Activated CD4-positive, alpha-beta memory T cell treated with anti-CD3 and anti-CD28 coated beads for 36 hours (primary cell): Measurements from ENCODE around the gene IKZF2. TPM values are rescaled to one million over a fixed set of nuclear protein-coding genes. Genes with fewer than 3 reads are reported as not detected.
"Not testable (repeated sequence)": the region's sequence is repeated elsewhere in the genome, so short reads cannot be mapped to it uniquely, and the experiment has no call there.

Experiments
- CTCF ChIA-PET: fragments of 350-600 bp; sonication (Branson Sonifier 250); formaldehyde crosslinking; loops from one replicate; lab custom pipeline; 2021; ENCODE audit warnings: antibody characterized with exemption, inconsistent platforms; lab: Charles Lee
- POLR2A ChIA-PET: fragments of 350-600 bp; sonication (Branson Sonifier 250); formaldehyde crosslinking; loops from one replicate; lab custom pipeline; 2021; ENCODE audit warnings: antibody characterized with exemption; lab: Charles Lee
- DNase-seq: peaks from one replicate; pipeline ENCODE4 v3.0.0-alpha.2; 2020
- H3K27ac Mint-ChIP-seq: one replicate; pipeline ENCODE4 v1.8.0; 2021; ENCODE audit warnings: mixed read lengths
- H3K27me3 Mint-ChIP-seq: one replicate; pipeline ENCODE4 v1.8.0; 2021; ENCODE audit warnings: mixed read lengths
- H3K36me3 Mint-ChIP-seq: one replicate; pipeline ENCODE4 v1.8.0; 2021; ENCODE audit warnings: mixed read lengths
- H3K4me1 Mint-ChIP-seq: one replicate; pipeline ENCODE4 v1.8.0; 2021; ENCODE audit warnings: low read depth, mixed read lengths
- H3K4me3 Mint-ChIP-seq: one replicate; pipeline ENCODE4 v1.8.0; 2021; ENCODE audit warnings: mild to moderate bottlenecking, mixed read lengths
- H3K9me3 Mint-ChIP-seq: one replicate; pipeline ENCODE4 v1.8.0; 2021; ENCODE audit warnings: mixed read lengths
- intact Hi-C: fragments of 100-400 bp; cut with micrococcal nuclease; formaldehyde crosslinking; loops from one replicate; pipeline ENCODE4 v1.15.1; 2023
- total RNA-seq, 2 experiments: library from RNA; stranded (reverse); gene quantifications; one replicate each; pipeline ENCODE4 v1.2.3, GENCODE V29; 2021

Gene IKZF2
- total RNA-seq, 2 experiments from 2014 or later: 8.1 to 9.1 TPM

DNA sequence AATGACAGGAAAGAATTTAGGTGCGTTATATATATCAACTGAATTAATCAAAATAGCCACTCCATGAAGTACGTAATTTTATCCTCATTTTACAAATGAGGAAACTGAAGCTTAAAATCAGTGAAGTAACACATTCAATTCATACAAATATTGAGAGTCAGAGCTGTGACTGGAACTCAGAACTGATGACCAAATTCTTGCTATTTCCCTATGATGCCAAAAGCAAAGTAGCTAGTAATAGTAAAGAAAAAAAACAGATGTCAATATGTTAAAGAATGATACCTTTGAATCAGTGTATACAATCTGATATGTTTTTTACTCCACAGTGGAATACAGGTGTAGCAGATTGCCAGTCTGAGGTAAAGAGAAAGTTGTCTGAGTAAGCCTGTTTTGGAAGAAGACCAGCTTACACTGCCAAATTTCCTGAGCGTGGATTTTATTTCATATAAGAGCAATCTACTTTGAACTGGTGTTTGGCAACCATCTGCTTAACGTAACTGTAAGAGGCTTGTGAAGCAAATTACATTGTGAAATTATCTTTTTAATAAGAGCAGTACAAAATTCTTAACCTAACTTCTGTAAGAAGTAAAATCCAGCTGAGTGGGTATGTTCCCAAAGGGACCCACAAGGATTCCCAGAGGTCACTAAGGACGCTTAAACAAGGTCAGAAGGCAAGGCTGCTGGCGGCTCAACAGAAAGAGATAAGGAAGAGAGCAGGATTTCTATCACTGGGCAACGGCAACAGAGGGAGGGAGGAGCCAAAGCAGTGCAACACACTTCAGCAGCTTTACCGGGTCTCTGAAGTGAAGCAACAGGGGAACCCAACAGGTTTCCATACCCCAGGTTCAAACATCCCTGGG, 85.6 kb downstream of the IKZF2 start:
- Mint-ChIP-seq H3K9me3 (no peaks in the 10 kb centered on the region), H3K36me3 (no peaks in the 10 kb centered on the region), H3K4me1 (peaks cover 6% of the 10 kb centered on the region), H3K27me3 (peaks cover 5% of the 10 kb centered on the region), H3K4me3 (no peak overlapping the region), H3K27ac (no peak overlapping the region)
- no peak for DNase-seq
- intact Hi-C loops: no loop called here
- CTCF ChIA-PET: no interaction called here
- POLR2A ChIA-PET: interaction anchor here (0.5 kb wide), 1 partner anchor 335 kb away, joined by 3 read pairs; no protein-coding TSS in a partner anchor

DNA sequence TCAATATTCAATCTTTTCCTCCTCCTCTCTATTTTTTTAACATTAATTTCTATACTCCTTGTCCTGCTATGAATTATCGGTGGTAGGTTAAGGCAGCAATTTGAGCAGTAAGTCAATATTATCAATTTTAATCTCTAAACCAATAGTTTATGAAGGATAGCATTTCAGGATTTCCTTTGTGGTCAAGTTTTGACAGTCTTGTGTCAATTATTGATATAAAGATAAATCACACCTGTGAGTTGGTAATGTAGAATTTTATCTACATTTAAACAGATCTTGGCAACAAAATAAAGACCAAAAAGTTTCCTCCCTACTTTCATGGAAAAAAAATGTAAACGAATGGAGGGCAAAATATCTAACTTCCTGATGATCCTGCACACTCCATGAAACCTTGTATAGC, 87.3 kb downstream of the IKZF2 start:
- peaks cover 1% of the 10 kb centered on the region for H3K27me3 Mint-ChIP-seq
- intact Hi-C loops: no loop called here
- CTCF ChIA-PET: no interaction called here
- H3K9me3 Mint-ChIP-seq: no peaks in the 10 kb centered on the region
- POLR2A ChIA-PET: no interaction called here
- DNase-seq: no peak
- H3K27ac Mint-ChIP-seq: no peak overlapping the region
- H3K4me1 Mint-ChIP-seq: peaks cover 6% of the 10 kb centered on the region
- H3K4me3 Mint-ChIP-seq: no peak overlapping the region
- H3K36me3 Mint-ChIP-seq: no peaks in the 10 kb centered on the region

DNA sequence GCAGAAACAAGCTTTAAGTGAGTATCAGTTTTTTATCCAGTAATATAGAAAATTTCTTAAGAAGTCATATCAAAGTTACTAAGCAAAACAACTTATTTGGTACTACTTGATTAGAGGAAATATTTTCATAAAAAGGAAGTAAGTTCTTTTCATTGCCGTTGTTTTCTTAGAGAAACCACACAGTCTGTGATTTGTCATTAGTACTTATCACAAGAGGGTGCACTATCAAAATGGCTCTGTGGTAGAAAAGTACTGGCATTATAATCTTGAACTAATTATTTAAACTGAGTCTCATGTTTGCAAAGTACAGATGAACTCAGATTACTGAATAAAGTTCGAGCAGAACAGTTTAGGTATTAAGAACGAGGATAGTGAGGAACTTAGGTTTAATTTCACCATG, 93.4 kb downstream of the IKZF2 start:
- intact Hi-C loops: no loop called here
- Mint-ChIP-seq H3K9me3 (no peaks in the 10 kb centered on the region), H3K4me1 (no peaks in the 10 kb centered on the region), H3K27ac (no peak overlapping the region), H3K27me3 (no peaks in the 10 kb centered on the region), H3K4me3 (no peak overlapping the region), H3K36me3 (no peaks in the 10 kb centered on the region)
- ChIA-PET CTCF (interaction anchor here (1.0 kb wide), 1 partner anchor 280 kb away, joined by 3 read pairs; no protein-coding TSS in a partner anchor), POLR2A (no interaction called here)
- no peak for DNase-seq

DNA sequence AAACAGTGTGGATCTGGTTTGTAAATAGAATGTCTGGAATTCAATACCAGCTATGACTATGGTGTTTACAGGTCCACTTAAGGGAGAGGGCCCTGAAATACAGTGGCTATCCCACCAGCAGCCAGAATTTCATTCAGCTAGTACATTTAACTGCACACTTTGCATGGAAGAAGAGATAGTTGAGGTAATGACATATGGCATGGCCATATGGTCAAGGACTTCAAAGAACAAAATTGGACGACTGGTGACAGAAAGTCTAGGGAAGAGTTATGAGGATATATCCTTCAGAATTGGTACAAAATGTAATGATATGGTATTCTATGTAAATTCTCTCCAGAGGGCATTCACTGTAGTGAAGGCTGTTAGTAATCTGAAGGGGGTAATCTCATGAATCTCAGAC, 105.0 kb downstream of the IKZF2 start:
- Mint-ChIP-seq H3K4me3 (no peak overlapping the region), H3K27ac (no peak overlapping the region), H3K4me1 (no peaks in the 10 kb centered on the region), H3K27me3 (no peaks in the 10 kb centered on the region), H3K9me3 (peaks cover 2% of the 10 kb centered on the region), H3K36me3 (peaks cover 4% of the 10 kb centered on the region)
- POLR2A ChIA-PET: interaction anchor here (1.0 kb wide), 1 partner anchor 12 kb away, joined by 3 read pairs; no protein-coding TSS in a partner anchor
- CTCF ChIA-PET: no interaction called here
- intact Hi-C loops: no loop called here
- DNase-seq: no peak

DNA sequence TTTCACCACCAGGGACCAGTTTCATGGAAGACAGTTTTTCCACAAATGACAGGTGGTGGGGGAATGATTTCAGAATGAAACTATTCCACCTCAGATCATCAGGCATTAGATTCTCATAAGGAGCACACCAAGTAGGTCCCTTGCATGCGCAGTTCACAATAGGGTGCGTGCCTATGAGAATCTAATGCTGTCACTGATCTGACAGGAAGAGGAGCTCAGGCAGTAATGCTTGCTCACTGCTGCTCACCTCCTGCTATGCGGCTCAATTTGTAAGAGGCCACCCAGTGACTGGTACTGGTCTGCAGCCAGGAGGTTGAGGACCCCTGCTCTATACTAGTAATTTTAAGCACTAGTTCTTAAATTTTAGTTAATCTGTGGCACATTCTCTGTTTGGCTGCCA, 107.8 kb downstream of the IKZF2 start:
- ChIA-PET CTCF (no interaction called here), POLR2A (no interaction called here)
- no peaks in the 10 kb centered on the region for H3K27me3 Mint-ChIP-seq
- DNase-seq: no peak
- no peaks in the 10 kb centered on the region for H3K4me1 Mint-ChIP-seq
- peaks cover 2% of the 10 kb centered on the region for H3K9me3 Mint-ChIP-seq
- peaks cover 4% of the 10 kb centered on the region for H3K36me3 Mint-ChIP-seq
- no peak overlapping the region for H3K27ac Mint-ChIP-seq
- H3K4me3 Mint-ChIP-seq: no peak overlapping the region
- intact Hi-C loops: no loop called here

DNA sequence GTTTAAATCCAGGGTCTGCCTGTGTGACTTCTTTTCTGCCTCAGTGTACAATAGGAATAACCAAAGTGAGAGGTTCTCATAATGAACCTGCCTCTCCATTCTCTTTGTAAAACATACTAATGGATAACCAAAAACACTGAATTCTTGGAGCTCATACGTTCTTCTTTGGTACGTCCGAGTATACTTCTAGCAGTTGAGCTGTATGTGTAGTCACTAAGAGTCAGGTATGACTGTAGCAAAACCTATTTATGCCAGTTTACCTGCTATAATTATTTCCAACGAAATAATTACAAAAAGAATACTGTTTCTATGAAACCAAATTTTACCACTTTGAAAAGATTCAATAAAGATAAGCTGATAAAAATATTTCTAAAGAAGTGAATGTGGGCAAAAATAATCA, 109.2 kb downstream of the IKZF2 start:
- ChIA-PET POLR2A (no interaction called here), CTCF (no interaction called here)
- intact Hi-C loops: no loop called here
- peaks cover 4% of the 10 kb centered on the region for H3K4me1 Mint-ChIP-seq
- H3K36me3 Mint-ChIP-seq: peaks cover 4% of the 10 kb centered on the region
- peaks cover 2% of the 10 kb centered on the region for H3K9me3 Mint-ChIP-seq
- H3K27me3 Mint-ChIP-seq: no peaks in the 10 kb centered on the region
- H3K27ac Mint-ChIP-seq: no peak overlapping the region
- DNase-seq: no peak
- H3K4me3 Mint-ChIP-seq: no peak overlapping the region

DNA sequence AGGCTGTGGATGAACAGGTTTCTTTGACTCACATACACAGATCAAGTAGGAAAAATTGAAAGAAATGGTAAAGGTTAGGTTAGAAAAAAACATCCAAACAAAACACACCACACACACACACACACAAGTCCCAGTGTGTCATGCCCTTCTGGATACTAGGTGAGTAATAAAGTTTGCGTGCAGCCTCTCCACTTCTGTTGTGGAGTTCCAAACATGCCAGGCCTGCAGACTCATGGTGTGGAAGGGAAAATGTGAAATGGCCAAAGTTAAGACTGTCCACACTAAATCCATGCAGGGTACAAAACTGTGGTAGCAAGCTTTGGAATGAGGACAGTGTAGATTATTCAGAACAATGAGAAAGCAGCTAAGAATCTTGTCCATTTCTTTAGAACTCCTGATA, 114.6 kb downstream of the IKZF2 start:
- Mint-ChIP-seq H3K27me3 (no peaks in the 10 kb centered on the region), H3K4me1 (peaks cover 19% of the 10 kb centered on the region), H3K36me3 (no peaks in the 10 kb centered on the region), H3K9me3 (no peaks in the 10 kb centered on the region), H3K27ac (no peak overlapping the region), H3K4me3 (no peak overlapping the region)
- no peak for DNase-seq
- ChIA-PET POLR2A (no interaction called here), CTCF (no interaction called here)
- intact Hi-C loops: no loop called here

DNA sequence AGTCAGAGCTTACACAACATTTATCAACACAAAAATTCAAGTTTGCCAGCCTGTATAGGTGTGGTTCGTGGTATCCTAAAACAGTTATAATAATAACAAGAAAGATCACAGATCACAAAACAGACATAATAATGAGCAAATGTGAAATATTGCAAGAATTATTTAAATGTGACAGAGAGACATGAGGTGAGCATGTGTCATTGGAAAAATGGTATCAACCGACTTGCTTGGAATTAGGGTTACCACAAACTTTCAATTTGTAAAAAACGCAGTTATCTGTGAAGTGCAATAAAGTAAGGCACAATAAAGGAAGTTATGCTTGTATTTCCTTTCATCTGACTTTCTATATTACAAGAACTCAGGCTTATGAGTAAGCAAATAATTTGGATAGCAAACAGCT, 116.8 kb downstream of the IKZF2 start:
- ChIA-PET CTCF (no interaction called here), POLR2A (interaction anchor here (1.1 to 1.5 kb wide), 2 partner anchors 11 to 84 kb away, joined by 3 read pairs; no protein-coding TSS in a partner anchor)
- Mint-ChIP-seq H3K36me3 (no peaks in the 10 kb centered on the region), H3K9me3 (no peaks in the 10 kb centered on the region), H3K4me3 (no peak overlapping the region), H3K4me1 (peaks cover 19% of the 10 kb centered on the region), H3K27ac (no peak overlapping the region), H3K27me3 (no peaks in the 10 kb centered on the region)
- DNase-seq: no peak
- intact Hi-C loops: loop anchor here (1.0 kb wide), 1 partner anchor 19 kb away; no protein-coding TSS in a partner anchor

DNA sequence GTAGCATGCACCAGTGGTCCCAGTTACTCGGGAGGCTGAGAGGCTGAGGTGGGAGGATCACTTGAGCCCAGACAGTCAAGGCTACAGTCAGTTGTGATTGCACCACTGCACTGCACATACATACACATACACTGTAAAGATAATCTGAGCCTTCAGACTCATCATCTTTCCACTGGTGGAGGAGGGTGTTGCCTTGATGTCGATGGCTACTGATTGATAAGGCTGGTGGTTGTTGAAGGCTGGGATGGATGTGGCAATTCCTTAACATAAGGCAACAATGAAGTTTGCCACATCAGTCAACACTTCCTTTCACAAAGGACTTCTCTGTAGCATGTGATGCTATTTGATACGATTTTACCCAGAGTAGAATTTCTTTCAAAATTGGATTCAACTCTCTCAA, 118.8 kb downstream of the IKZF2 start:
- H3K36me3 Mint-ChIP-seq: no peaks in the 10 kb centered on the region
- H3K27ac Mint-ChIP-seq: no peak overlapping the region
- DNase-seq: no peak
- peaks cover 17% of the 10 kb centered on the region for H3K4me1 Mint-ChIP-seq
- intact Hi-C loops: no loop called here
- ChIA-PET CTCF (no interaction called here), POLR2A (no interaction called here)
- H3K4me3 Mint-ChIP-seq: no peak overlapping the region
- H3K9me3 Mint-ChIP-seq: no peaks in the 10 kb centered on the region
- H3K27me3 Mint-ChIP-seq: no peaks in the 10 kb centered on the region

DNA sequence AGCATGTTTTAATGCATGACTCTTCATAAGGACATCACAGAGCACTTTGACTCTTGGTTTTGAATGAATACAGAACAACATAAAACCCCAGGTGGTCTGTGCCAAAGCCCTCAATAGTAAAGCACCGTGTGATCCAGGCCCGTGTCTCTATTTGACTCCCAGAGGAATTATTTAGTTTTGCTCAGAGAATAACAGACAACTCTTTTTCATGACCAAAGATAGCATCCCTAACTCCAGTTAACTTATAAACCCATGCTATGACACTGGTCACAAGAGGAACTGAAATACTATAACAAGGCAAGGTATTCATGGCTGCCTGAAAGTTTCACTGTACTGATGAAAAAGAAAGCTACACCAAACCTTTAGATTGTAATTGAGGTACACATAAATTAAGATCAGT, 128.4 kb downstream of the IKZF2 start:
- CTCF ChIA-PET: no interaction called here
- Mint-ChIP-seq H3K27ac (no peak overlapping the region), H3K4me1 (peaks cover 14% of the 10 kb centered on the region), H3K4me3 (no peak overlapping the region), H3K9me3 (no peaks in the 10 kb centered on the region), H3K27me3 (peaks cover 5% of the 10 kb centered on the region), H3K36me3 (no peaks in the 10 kb centered on the region)
- no peak for DNase-seq
- POLR2A ChIA-PET: interaction anchor here (0.7 to 1.2 kb wide), 2 partner anchors 12 to 96 kb away, joined by 4 to 5 read pairs; no protein-coding TSS in a partner anchor
- intact Hi-C loops: loop anchor here (1.0 kb wide), 3 partner anchors 96 to 128 kb away; partner anchors contain the start of gene IKZF2

DNA sequence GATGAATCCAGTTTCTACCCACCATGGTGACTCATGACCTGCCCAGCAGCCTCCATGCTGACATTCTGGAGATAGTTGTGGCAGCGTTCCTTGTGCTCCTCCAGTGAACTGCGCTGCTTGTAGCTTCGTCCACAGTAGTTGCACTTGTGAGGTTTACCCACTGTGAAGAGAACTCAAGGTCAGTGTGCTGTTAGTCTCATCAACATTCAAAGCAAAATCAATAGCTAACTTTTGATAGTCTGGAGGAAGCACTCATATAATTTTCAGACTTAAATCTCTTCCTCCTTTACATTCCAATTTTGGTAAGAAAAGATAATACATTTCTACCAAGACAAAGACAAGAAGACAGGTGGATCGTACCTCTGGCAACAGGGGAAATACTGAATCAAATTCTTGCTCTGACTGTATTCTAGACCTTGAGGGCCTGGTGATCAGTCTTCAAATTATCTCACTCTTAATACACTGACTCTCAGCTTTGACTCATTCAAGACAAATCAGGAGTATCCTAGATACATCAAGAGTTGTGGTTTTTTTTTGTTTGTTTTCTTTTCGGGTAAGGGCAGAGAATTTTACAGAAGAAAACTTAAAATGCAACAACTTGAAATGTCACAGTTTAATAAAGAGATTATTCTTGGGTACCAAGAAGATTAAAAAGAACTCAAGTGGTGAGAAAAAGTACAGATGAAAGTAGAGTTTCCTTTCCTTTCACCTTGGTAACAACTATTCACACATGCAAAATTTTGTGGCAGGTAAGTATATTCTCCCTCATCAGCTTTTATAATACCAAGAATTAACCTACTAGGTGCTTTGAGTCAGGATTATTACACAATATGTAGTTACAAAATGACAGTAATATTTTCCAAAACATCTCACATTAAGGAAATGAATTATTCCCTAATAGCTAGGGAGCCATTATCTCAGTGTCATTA, 129.2 kb downstream of the IKZF2 start:
- Mint-ChIP-seq H3K36me3 (no peaks in the 10 kb centered on the region), H3K27me3 (peaks cover 7% of the 10 kb centered on the region), H3K9me3 (no peaks in the 10 kb centered on the region), H3K4me3 (no peak overlapping the region), H3K4me1 (peaks cover 16% of the 10 kb centered on the region), H3K27ac (peak overlapping the region; percentile 0)
- intact Hi-C loops: loop anchor here (1.0 kb wide), 3 partner anchors 97 to 129 kb away; partner anchors contain the start of gene IKZF2
- POLR2A ChIA-PET: interaction anchor here (1.2 kb wide), 1 partner anchor 97 kb away, joined by 5 read pairs; no protein-coding TSS in a partner anchor
- CTCF ChIA-PET: no interaction called here
- peak; percentile 24 for DNase-seq

DNA sequence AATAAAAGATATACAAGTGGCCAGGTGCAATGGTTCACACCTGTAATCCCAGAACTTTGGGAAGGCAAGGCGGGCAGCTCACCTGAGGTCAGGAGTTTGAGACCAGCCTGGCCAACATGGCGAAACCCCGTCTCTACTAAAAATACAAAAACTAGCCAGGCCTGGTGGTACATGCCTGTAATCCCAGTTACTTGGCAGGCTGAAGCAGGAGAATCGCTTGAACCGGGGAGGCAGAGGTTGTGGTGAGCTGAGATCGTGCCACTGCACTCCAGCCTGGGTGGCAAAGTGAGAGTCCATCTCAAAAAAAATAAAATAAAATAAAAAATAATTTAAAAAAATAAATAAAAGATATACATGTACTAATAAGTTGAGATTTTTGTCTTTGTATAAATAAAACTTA, 130.5 kb downstream of the IKZF2 start:
- intact Hi-C loops: not testable (repeated sequence)

More for the DNA sequence above, 130.5 kb downstream of the IKZF2 start:
- H3K36me3 Mint-ChIP-seq, H3K27me3 Mint-ChIP-seq, POLR2A ChIA-PET, DNase-seq, H3K27ac Mint-ChIP-seq, CTCF ChIA-PET, H3K4me3 Mint-ChIP-seq, H3K9me3 Mint-ChIP-seq: not testable (repeated sequence)
- H3K4me1 Mint-ChIP-seq: peaks cover 28% of the 10 kb centered on the region
